A549 (cell line): ENCODE results near the gene LDLRAD3. TPM values are rescaled to one million over a fixed set of nuclear protein-coding genes. Genes with fewer than 3 reads are reported as not detected.

Experiments
- ATAC-seq, 2 experiments: fragments of 200-7000 bp in 1 of 2; fragments of >200 bp in 1 of 2; cut with Nextera tagmentation in 1 of 2; cut with Tn5 transposase in 1 of 2; 3 replicates each; pipeline versions ENCODE4 v1.8.0 to v1.9.1; 2018 to 2020; ENCODE audit warnings: mild to moderate bottlenecking in 1 of 2, moderate library complexity in 1 of 2
- CTCF ChIA-PET: fragments of 300-600 bp; sonication (Branson Sonifier 250); formaldehyde crosslinking; extraction: SDS; loops from one replicate; lab custom pipeline; 2021; ENCODE audit warnings: antibody characterized with exemption, inconsistent platforms; lab: Yijun Ruan, JAX
- POLR2A ChIA-PET: fragments of 350-600 bp; formaldehyde crosslinking; extraction: SDS; loops from one replicate; lab custom pipeline; 2021; ENCODE audit warnings: antibody characterized with exemption, inconsistent platforms; lab: Yijun Ruan, JAX
- DNase-seq, 2 experiments: peaks; one replicate each; pipeline versions ENCODE4 v3.0.0 to v3.0.0-alpha.2; 2011 to 2016; ENCODE audit warnings: low read depth in 1 of 2, low spot score in 1 of 2
- FAIRE-seq: peaks from 2 replicates; lab custom pipeline; 2011; peaks lifted over from hg19 to GRCh38; lab: Jason Lieb, UNC
- H3K27ac ChIP-seq, 2 experiments: fragments of >200 bp; sonication (Bioruptor Twin); formaldehyde crosslinking; 3 replicates each; pipeline ENCODE4 v1.5.1; 2016 to 2017
- H3K4me1 ChIP-seq: fragments of >200 bp; sonication (Bioruptor Twin); formaldehyde crosslinking; 3 replicates; pipeline ENCODE4 v1.6.1; 2016
- H3K4me2 ChIP-seq: fragments of >200 bp; sonication (Bioruptor Twin); formaldehyde crosslinking; 3 replicates; pipeline ENCODE4 v1.6.1; 2016
- H3K4me3 ChIP-seq: fragments of >200 bp; sonication (Bioruptor Twin); formaldehyde crosslinking; 3 replicates; pipeline ENCODE4 v1.5.1; 2016
- H3K9me3 ChIP-seq: fragments of >200 bp; sonication (Bioruptor Twin); formaldehyde crosslinking; 3 replicates; pipeline ENCODE4 v1.6.1; 2016
- ATOH8 ChIP-seq: fragments of 250-450 bp; sonication (Bioruptor Pico); IDR thresholded peaks from 2 replicates; pipeline ENCODE4 v1.5.0; 2020; ENCODE audit warnings: low read depth, mild to moderate bottlenecking, moderate library complexity
- BCL3 ChIP-seq: fragments of >200 bp; sonication (Bioruptor Twin); formaldehyde crosslinking; IDR thresholded peaks from 3 replicates; pipeline ENCODE4 v1.6.1; 2016
- BHLHE40 ChIP-seq: IDR thresholded peaks from 2 replicates; pipeline ENCODE4 v1.6.1; 2012; ENCODE audit warnings: low read depth, low read length, inconsistent platforms
- CEBPB ChIP-seq, 2 experiments: fragments of >200 bp in 1 of 2; sonication (Bioruptor Twin) in 1 of 2; formaldehyde crosslinking in 1 of 2; IDR thresholded peaks; 2 replicates each; pipeline ENCODE4 v1.6.1; 2012 to 2016
- E2F6 ChIP-seq: IDR thresholded peaks from 2 replicates; pipeline ENCODE4 v1.6.1; 2012; ENCODE audit warnings: low read depth, borderline replicate concordance
- EHF ChIP-seq: fragments of 250-450 bp; sonication (Bioruptor Pico); IDR thresholded peaks from 2 replicates; pipeline ENCODE4 v1.5.0; 2020; ENCODE audit warnings: mild to moderate bottlenecking
- EHMT2 ChIP-seq: fragments of 200-600 bp; sonication (generic); IDR thresholded peaks from 2 replicates; pipeline ENCODE4 v1.6.1; 2016; ENCODE audit warnings: antibody characterized with exemption, low read depth, mild to moderate bottlenecking, moderate library complexity
- ESRRA ChIP-seq: fragments of 150-350 bp; IDR thresholded peaks from 2 replicates; pipeline ENCODE4 v1.6.1; 2014; ENCODE audit warnings: mild to moderate bottlenecking, low read length, borderline replicate concordance
- FOSL2 ChIP-seq, 2 experiments: fragments of 450-650 bp in 1 of 2; fragments of >200 bp in 1 of 2; sonication (Bioruptor Twin) in 1 of 2; formaldehyde crosslinking; IDR thresholded peaks; 2 replicates each; pipeline versions ENCODE4 v1.5.0 to v1.6.1; 2016 to 2020; ENCODE audit warnings: mild to moderate bottlenecking in 1 of 2, moderate library complexity in 1 of 2
- HDAC2 ChIP-seq: fragments of 200-600 bp; sonication (generic); IDR thresholded peaks from 2 replicates; pipeline ENCODE4 v1.6.1; 2016
- HES2 ChIP-seq: fragments of >200 bp; sonication (Bioruptor Twin); formaldehyde crosslinking; IDR thresholded peaks from 2 replicates; pipeline ENCODE4 v1.6.1; 2016
- HEYL ChIP-seq: fragments of 250-450 bp; sonication (Bioruptor Pico); IDR thresholded peaks from 2 replicates; pipeline ENCODE4 v1.8.0; 2021; ENCODE audit warnings: mild to moderate bottlenecking, moderate library complexity
- HOXA7 ChIP-seq: fragments of 250-450 bp; sonication (Bioruptor Pico); IDR thresholded peaks from 2 replicates; pipeline ENCODE4 v1.5.0; 2020; ENCODE audit warnings: mild to moderate bottlenecking, moderate library complexity
- HOXB13 ChIP-seq: fragments of 250-450 bp; sonication (Bioruptor Pico); IDR thresholded peaks from 2 replicates; pipeline ENCODE4 v1.5.0; 2020; ENCODE audit warnings: low read depth, mild to moderate bottlenecking, moderate library complexity
- JUN ChIP-seq, 2 experiments: fragments of >200 bp; sonication (Bioruptor Twin); formaldehyde crosslinking; IDR thresholded peaks; 2 replicates in 1 of 2; 3 replicates in 1 of 2; pipeline ENCODE4 v1.6.1; 2016 to 2017
- JUNB ChIP-seq: fragments of >200 bp; sonication (Bioruptor Twin); formaldehyde crosslinking; IDR thresholded peaks from 2 replicates; pipeline ENCODE4 v1.6.1; 2016
- KDM1A ChIP-seq: fragments of 200-600 bp; sonication (generic); IDR thresholded peaks from 2 replicates; pipeline ENCODE4 v1.6.1; 2016; ENCODE audit warnings: low read depth, mild to moderate bottlenecking
- MAFK ChIP-seq: fragments of 450-650 bp; IDR thresholded peaks from 2 replicates; pipeline ENCODE4 v1.6.1; 2014; ENCODE audit not compliant: partially characterized antibody
- MAZ ChIP-seq: fragments of 150-350 bp; IDR thresholded peaks from 2 replicates; pipeline ENCODE4 v1.6.1; 2014; ENCODE audit warnings: antibody characterized with exemption, low read depth, low read length, borderline replicate concordance
- MYC ChIP-seq: IDR thresholded peaks from 2 replicates; pipeline ENCODE4 v1.6.1; 2012; ENCODE audit warnings: mild to moderate bottlenecking, inconsistent platforms, low read length, improper control_type of control experiment, borderline replicate concordance
- NPAS2 ChIP-seq: fragments of 250-450 bp; sonication (Bioruptor Pico); IDR thresholded peaks from 2 replicates; pipeline ENCODE4 v1.8.0; 2022; ENCODE audit warnings: mild to moderate bottlenecking, moderate library complexity, borderline replicate concordance
- NR3C1 ChIP-seq: fragments of >200 bp; sonication (Bioruptor Twin); formaldehyde crosslinking; IDR thresholded peaks from 3 replicates; pipeline ENCODE4 v1.6.1; 2017
- PHF8 ChIP-seq: fragments of 200-600 bp; sonication (generic); IDR thresholded peaks from 2 replicates; pipeline ENCODE4 v1.6.1; 2016; ENCODE audit warnings: low read depth, mild to moderate bottlenecking, antibody characterized with exemption, moderate library complexity, borderline replicate concordance
- POLR2A ChIP-seq: IDR thresholded peaks from 2 replicates; pipeline ENCODE4 v1.6.1; 2012; ENCODE audit warnings: mild to moderate bottlenecking, low read length
- RAD21 ChIP-seq, 2 experiments: fragments of >200 bp in 1 of 2; sonication (Bioruptor Twin) in 1 of 2; formaldehyde crosslinking in 1 of 2; IDR thresholded peaks in 1 of 2; conservative IDR thresholded peaks in 1 of 2; 2 replicates in 1 of 2; 3 replicates in 1 of 2; pipeline ENCODE4 v1.6.1; 2012 to 2018; ENCODE audit warnings: inconsistent platforms in 1 of 2
- RCOR1 ChIP-seq: fragments of 150-350 bp; IDR thresholded peaks from 2 replicates; pipeline ENCODE4 v1.6.1; 2014; ENCODE audit warnings: antibody characterized with exemption, low read length, low read depth
- RFX5 ChIP-seq: fragments of 450-650 bp; IDR thresholded peaks from 2 replicates; pipeline ENCODE4 v1.7.1; 2014; ENCODE audit warnings: antibody characterized with exemption, mild to moderate bottlenecking, moderate library complexity
- TP53 ChIP-seq: fragments of 250-450 bp; sonication (Bioruptor Pico); IDR thresholded peaks from 2 replicates; pipeline ENCODE4 v1.5.0; 2021; ENCODE audit warnings: mild to moderate bottlenecking, moderate library complexity
- ZNF302 ChIP-seq: fragments of 250-450 bp; sonication (Bioruptor Pico); IDR thresholded peaks from 2 replicates; pipeline ENCODE4 v1.9.0; 2021; ENCODE audit warnings: inconsistent platforms, mild to moderate bottlenecking, moderate library complexity
- WGBS: methylation state at CpG from one replicate; pipeline ENCODE4 v1.1.6; 2017; ENCODE audit errors: missing lambda C conversion rate; 5-methylcytosine and 5-hydroxymethylcytosine counted together
- polyA plus RNA-seq, 4 experiments: library from polyadenylated mRNA; depleted of rRNA in 3 of 4; stranded (reverse); fragments of >200 nt; fragmentation: RNase III in 1 of 4; extraction: RNeasy Plus Mini Kit Qiagen cat#74134 plus additional on column Dnase treatment in 1 of 4; gene quantifications; 2 replicates in 3 of 4; 3 replicates in 1 of 4; pipeline ENCODE4 v1.2.3, GENCODE V29; 2011 to 2017

The LDLRAD3 gene
- polyA plus RNA-seq, 2 of the 4 experiments (the other 2 are of a cell fraction), result 10.5 to 13.2 TPM

GRCh38 chr11:35902961-35903360 is 40.9 kb upstream of the LDLRAD3 start:
- Histone ChIP-seq H3K4me3 (no peak overlapping the region), H3K9me3 (peaks cover 46% of the 10 kb centered on the region; the same call in 2 of the 3 replicates), H3K4me2 (no peak overlapping the region), H3K27ac (no peak overlapping the region), H3K4me1 (peaks cover 17% of the 10 kb centered on the region; the same call in 2 of the 3 replicates)
- TF ChIP-seq KDM1A (peak; percentile 82; the same call in 1 of the 2 replicates), TP53 (CRISPR knock-in tag) (no peak), HDAC2 (peak; percentile 68; the same call in 1 of the 2 replicates)
- FAIRE-seq, result no peak
- CTCF ChIA-PET, result interaction anchor here (1.9 kb wide), 1 partner anchor 81 kb away, joined by 4 read pairs; no protein-coding TSS in a partner anchor
- POLR2A ChIA-PET, result no interaction called here
- no peak for ATAC-seq
- DNase-seq, result no peak

- Histone ChIP-seq H3K27ac (peak overlapping the region in 1 of 2 experiments; percentile 70; a peak in 1 of 6 replicates), H3K4me2 (peak overlapping the region; percentile 28; the same call in 2 of the 3 replicates), H3K9me3 (peaks cover 26% of the 10 kb centered on the region; the same call in 2 of the 3 replicates), H3K4me1 (peaks cover 28% of the 10 kb centered on the region), H3K4me3 (no peak overlapping the region)
- DNase-seq, result no peak
- ATAC-seq, result no peak; a peak in 1 of 6 replicates
- CTCF ChIA-PET, result interaction anchor here (1.0 kb wide), 1 partner anchor 30 kb away, joined by 3 read pairs; no protein-coding TSS in a partner anchor
- WGBS, result 10% methylated on average over 3 of the region's 3 CpGs
- TF ChIP-seq JUN (IDR thresholded peaks at IDR 0.05) (no peak), JUNB (no peak), RAD21 (conservative IDR thresholded peaks at IDR 0.05 in 1 of 2, IDR thresholded peaks at IDR 0.05 in 1 of 2) (no peak), RFX5 (no peak), ESRRA (no peak), POLR2A (no peak), NR3C1 (no peak), CEBPB (IDR thresholded peaks at IDR 0.05) (no peak), MAZ (no peak), BCL3 (no peak), BHLHE40 (no peak), PHF8 (no peak)
- FAIRE-seq, result no peak
- POLR2A ChIA-PET, result no interaction called here
These were observed 38.1 kb upstream of the LDLRAD3 start for GRCh38 chr11:35905646-35906276.

- peaks cover 22% of the 10 kb centered on the region; the same call in 2 of the 3 replicates for H3K9me3 ChIP-seq
- DNase-seq (no peak), ATAC-seq (no peak), FAIRE-seq (no peak)
- no peak overlapping the region for H3K4me3 ChIP-seq
- ChIA-PET CTCF (no interaction called here), POLR2A (no interaction called here)
- TF ChIP-seq HEYL (CRISPR knock-in tag), result no peak
- peak; percentile 70 for TF ChIP-seq MAFK
- whole genome bisulfite sequencing, result 90% methylated on average over 2 of the region's 2 CpGs
- H3K4me1 ChIP-seq, result peaks cover 28% of the 10 kb centered on the region
- peak overlapping the region in 1 of 2 experiments; percentile 70; a peak in 1 of 6 replicates for H3K27ac ChIP-seq
- peak overlapping the region; percentile 28; the same call in 1 of the 3 replicates for H3K4me2 ChIP-seq
These were observed 37.6 kb upstream of the LDLRAD3 start for GRCh38 chr11:35906277-35906661.

- POLR2A ChIA-PET, result no interaction called here
- Histone ChIP-seq H3K4me3 (no peak overlapping the region), H3K27ac (peak overlapping the region in 1 of 2 experiments; percentile 70; a peak in 1 of 6 replicates), H3K4me2 (no peak overlapping the region), H3K4me1 (peaks cover 28% of the 10 kb centered on the region), H3K9me3 (peaks cover 20% of the 10 kb centered on the region; the same call in 2 of the 3 replicates)
- CTCF ChIA-PET, result no interaction called here
- FAIRE-seq (no peak), DNase-seq (no peak), ATAC-seq (no peak)
- WGBS, result 72% methylated on average over 3 of the region's 3 CpGs
- TF ChIP-seq HES2, result no peak
- TF ChIP-seq RCOR1, result no peak
- no peak for TF ChIP-seq EHF (CRISPR knock-in tag)
- no peak for TF ChIP-seq RAD21 (conservative IDR thresholded peaks at IDR 0.05 in 1 of 2, IDR thresholded peaks at IDR 0.05 in 1 of 2)
- no peak for TF ChIP-seq FOSL2 (IDR thresholded peaks at IDR 0.05)
- no peak for TF ChIP-seq FOSL2 (CRISPR knock-in tag; IDR thresholded peaks at IDR 0.05)
- no peak for TF ChIP-seq ZNF302 (CRISPR knock-in tag)
- no peak for TF ChIP-seq HOXA7
- TF ChIP-seq EHMT2, result no peak
- TF ChIP-seq RFX5, result no peak
- TF ChIP-seq HEYL (CRISPR knock-in tag), result no peak
- no peak for TF ChIP-seq E2F6
- TF ChIP-seq MYC, result no peak
- TF ChIP-seq ATOH8, result no peak
- no peak for TF ChIP-seq HOXB13 (CRISPR knock-in tag)
- no peak for TF ChIP-seq NPAS2
- TF ChIP-seq MAFK, result no peak
These were observed 37.2 kb upstream of the LDLRAD3 start for GRCh38 chr11:35906681-35907080.
